ENCODE measurements around the gene DOCK9.

The DOCK9 gene

DNA sequence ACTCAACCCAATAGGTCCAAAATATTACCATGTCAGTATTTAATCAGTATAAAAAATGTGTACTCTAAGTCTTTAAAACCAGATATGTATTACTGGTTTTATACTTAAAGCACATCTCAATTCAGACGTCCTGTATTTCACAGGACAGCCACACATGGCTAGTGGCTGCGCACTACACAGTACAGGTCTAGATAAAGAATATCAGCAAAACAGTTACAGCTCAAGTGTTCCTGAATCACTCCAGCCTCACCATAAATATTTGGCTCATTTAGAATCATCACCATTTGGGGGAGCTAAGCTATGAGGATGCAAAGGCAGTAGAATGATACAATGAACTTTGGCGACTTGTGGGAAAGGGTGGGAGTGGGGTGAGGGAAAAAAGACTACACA lies 89.0 kb downstream of the DOCK9 start:
- Mint-ChIP-seq H3K36me3 (ENCODE audit: low read depth) (peaks cover 56% of the 10 kb centered on the region), H3K4me1 (ENCODE audit: low read depth) (peaks cover 24% of the 10 kb centered on the region), H3K27me3 (no peaks in the 10 kb centered on the region), H3K4me3 (no peak overlapping the region), H3K27ac (no peak overlapping the region), H3K9me3 (no peaks in the 10 kb centered on the region)

DNA sequence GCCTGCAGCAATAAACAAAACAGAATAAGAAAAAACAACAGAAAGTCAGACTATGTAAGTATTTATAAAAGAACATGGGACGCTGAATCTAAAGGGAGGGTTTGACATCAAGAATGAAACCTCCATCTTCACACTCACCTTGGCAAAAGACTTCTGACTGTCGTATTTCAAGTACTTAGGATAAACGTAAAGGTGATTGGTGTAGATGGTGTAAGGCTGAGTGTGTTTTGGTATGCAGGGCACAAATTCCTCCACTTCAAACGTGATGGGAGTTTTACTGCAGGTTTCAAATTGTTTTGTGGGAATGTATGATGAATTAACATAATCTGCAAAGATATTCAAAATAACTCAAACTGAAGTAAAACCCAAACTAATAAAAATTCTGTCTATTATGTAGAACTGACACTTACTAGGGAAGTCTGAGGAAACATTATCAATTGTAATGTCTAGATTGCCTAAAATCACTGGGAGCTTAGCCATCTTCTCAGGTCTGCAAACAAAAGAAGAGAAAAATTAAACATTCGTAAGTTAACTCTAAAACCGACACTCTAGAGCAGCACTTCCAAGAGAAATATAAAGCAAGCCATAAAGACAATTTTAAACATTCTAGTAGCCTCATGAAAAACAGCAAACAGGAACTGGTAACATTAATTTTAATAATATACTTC lies 89.5 kb downstream of the DOCK9 start:
- peaks cover 58% of the 10 kb centered on the region for H3K36me3 Mint-ChIP-seq (ENCODE audit: low read depth)
- no peak overlapping the region for H3K27ac Mint-ChIP-seq
- no peaks in the 10 kb centered on the region for H3K9me3 Mint-ChIP-seq
- no peaks in the 10 kb centered on the region for H3K27me3 Mint-ChIP-seq
- H3K4me1 Mint-ChIP-seq (ENCODE audit: low read depth) = peaks cover 24% of the 10 kb centered on the region
- H3K4me3 Mint-ChIP-seq = no peak overlapping the region

DNA sequence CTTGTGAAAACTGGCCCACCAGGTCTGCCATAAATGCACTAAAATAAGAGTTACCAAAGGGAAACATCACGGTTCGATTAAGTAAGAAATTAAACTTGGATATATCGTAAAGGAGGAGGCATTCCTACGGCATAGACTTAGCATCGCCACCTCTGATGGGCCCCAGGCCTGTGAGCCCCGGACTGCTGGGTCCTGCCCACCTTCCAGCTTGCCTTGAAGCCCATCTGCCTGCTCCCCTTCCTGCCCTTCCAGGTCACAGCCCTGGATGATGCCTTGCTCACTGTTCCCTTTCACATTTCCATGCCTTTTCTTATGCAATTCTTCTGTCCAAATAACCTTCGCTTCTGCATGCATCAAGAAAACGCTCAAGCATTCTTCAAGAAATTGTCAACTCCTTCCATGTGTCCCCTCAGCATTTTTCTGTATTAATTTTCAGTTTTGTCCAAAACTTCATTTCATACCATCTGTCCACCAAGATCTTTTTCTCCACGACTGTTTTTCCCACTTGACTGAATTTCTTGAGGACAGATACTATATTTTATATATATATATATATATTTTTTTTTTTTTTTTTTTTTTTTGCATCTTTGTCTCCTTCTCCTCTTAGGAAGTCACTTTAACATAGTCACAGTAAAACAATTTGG lies 91.2 kb downstream of the DOCK9 start:
- H3K27me3 Mint-ChIP-seq = no peaks in the 10 kb centered on the region
- no peak overlapping the region for H3K27ac Mint-ChIP-seq
- H3K4me1 Mint-ChIP-seq (ENCODE audit: low read depth) = peaks cover 24% of the 10 kb centered on the region
- no peaks in the 10 kb centered on the region for H3K9me3 Mint-ChIP-seq
- H3K36me3 Mint-ChIP-seq (ENCODE audit: low read depth) = peaks cover 61% of the 10 kb centered on the region
- H3K4me3 Mint-ChIP-seq = no peak overlapping the region

DNA sequence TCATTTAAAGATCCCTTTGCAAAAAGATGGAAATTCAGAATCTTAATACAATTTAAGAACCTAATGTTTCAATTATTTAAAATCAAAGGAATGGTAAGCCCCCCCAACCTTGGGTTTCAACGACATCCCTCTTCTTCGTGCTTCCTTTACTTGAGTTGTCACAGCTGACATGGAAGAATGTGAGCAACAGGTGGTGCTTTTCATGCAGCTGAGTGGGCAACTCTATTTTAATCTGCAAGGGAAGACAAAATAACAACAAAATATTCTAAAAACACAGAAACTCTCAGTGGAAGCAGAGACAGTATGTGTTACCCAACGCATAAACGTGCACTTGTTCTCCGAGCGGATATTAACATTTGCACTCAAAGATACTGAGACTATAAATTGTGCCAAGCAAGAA lies 92.3 kb downstream of the DOCK9 start:
- H3K27me3 Mint-ChIP-seq = no peaks in the 10 kb centered on the region
- no peak overlapping the region for H3K4me3 Mint-ChIP-seq
- H3K36me3 Mint-ChIP-seq (ENCODE audit: low read depth) = peaks cover 63% of the 10 kb centered on the region
- H3K27ac Mint-ChIP-seq = no peak overlapping the region
- peaks cover 14% of the 10 kb centered on the region for H3K4me1 Mint-ChIP-seq (ENCODE audit: low read depth)
- no peaks in the 10 kb centered on the region for H3K9me3 Mint-ChIP-seq

DNA sequence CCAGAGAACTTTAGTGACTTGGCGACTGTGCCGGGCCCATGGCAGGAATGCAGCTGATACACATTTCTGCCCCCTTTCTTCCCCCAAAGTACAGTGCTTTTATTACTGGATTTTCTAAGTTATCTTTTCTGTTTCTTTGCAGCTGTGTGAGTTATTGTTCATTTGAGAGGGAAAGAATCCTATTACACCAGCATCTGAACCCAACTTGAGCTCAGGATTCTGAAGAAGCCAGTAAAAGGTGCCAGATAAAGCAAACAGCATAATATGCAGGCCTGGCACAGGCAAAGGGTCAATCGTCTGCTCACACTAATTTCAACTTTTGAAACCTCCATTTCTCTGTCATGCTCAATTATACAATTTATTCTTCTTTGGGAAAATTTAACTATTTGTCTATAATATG lies 93.9 kb downstream of the DOCK9 start:
- Mint-ChIP-seq H3K4me1 (ENCODE audit: low read depth) (no peaks in the 10 kb centered on the region), H3K9me3 (no peaks in the 10 kb centered on the region), H3K27ac (no peak overlapping the region), H3K36me3 (ENCODE audit: low read depth) (peaks cover 75% of the 10 kb centered on the region), H3K27me3 (no peaks in the 10 kb centered on the region), H3K4me3 (no peak overlapping the region)

DNA sequence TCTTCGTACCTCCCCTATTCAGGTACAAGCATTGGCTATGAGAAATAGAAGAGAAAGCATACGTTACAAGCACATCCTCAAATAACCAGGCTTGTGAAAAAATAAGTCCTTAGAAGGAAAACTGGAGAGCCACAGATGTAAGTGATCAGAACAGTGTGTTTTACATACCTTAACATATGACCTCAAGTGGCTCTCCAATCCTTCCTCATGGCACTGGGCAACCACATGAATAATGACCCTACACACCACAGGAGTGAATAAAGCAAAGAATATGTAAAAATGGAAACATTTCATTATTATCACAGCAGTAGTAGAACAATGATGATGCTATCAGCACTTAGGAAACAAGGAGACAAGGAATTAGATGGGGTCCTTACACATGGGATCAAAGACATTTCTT lies 96.5 kb downstream of the DOCK9 start:
- H3K4me3 Mint-ChIP-seq = no peak overlapping the region
- H3K4me1 Mint-ChIP-seq (ENCODE audit: low read depth) = no peaks in the 10 kb centered on the region
- peak overlapping the region; percentile 50 for H3K27ac Mint-ChIP-seq
- no peaks in the 10 kb centered on the region for H3K9me3 Mint-ChIP-seq
- peaks cover 76% of the 10 kb centered on the region for H3K36me3 Mint-ChIP-seq (ENCODE audit: low read depth)
- no peaks in the 10 kb centered on the region for H3K27me3 Mint-ChIP-seq

DNA sequence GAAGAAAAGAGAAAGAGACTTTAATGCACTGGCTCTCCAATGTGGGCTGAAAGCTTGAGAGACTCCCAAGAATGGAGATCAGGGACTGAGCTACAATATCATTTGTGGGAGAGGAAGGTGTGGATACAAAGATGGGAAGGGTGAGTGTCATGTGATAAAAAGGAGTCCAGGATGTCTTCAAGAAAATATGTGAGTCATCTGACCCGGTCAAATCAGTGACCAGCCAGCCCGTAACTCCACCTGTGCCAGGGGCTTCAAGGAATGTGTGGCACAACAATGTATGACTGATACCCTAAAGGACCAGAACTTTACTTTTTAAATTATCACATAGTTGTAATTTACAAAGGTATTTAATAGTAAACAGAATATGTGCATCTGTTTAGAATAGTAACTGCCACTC lies 97.2 kb downstream of the DOCK9 start:
- Mint-ChIP-seq H3K36me3 (ENCODE audit: low read depth) (peaks cover 76% of the 10 kb centered on the region), H3K27ac (no peak overlapping the region), H3K4me1 (ENCODE audit: low read depth) (peaks cover 2% of the 10 kb centered on the region), H3K4me3 (no peak overlapping the region), H3K9me3 (no peaks in the 10 kb centered on the region), H3K27me3 (no peaks in the 10 kb centered on the region)

DNA sequence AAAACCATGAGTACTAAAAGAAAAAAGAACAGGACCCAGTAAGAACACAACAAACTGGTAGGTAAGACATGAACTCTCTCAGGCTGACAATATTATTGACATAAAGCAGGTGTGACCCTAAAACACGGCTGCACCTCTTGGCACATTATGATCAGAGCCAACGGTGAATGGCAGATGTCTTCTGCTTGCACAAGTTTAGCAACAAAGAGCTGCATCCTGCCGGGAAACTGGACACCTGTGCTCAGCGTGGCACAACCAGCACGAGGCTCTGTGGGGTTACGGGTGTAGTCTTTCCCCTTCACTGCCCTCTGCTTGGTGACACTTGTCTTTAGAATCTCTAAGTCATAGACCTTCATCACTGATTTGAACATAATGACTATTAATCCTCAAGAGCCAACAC lies 97.9 kb downstream of the DOCK9 start:
- H3K4me1 Mint-ChIP-seq (ENCODE audit: low read depth) = peaks cover 9% of the 10 kb centered on the region
- no peak overlapping the region for H3K27ac Mint-ChIP-seq

DNA sequence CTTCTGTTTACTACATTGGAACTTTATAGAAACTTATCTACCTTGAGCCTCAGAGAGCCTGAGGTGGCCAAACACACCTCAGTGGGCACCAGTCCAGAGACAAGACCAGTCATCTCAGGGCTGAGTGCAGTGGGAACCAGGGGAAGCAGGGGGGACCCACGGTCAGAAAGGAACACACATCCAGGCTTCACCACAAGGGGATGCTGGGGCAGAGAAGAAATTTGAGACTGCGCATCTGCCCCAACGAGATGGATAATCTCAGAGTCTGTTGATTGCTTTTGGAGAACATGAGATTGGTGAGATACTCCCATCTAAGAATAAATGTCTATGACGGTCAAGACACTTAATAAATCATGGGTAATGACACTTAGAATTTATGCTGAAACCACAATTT lies 98.7 kb downstream of the DOCK9 start:
- Mint-ChIP-seq H3K27me3 (no peaks in the 10 kb centered on the region), H3K9me3 (peaks cover 10% of the 10 kb centered on the region), H3K4me3 (no peak overlapping the region), H3K36me3 (ENCODE audit: low read depth) (peaks cover 82% of the 10 kb centered on the region), H3K4me1 (ENCODE audit: low read depth) (peaks cover 17% of the 10 kb centered on the region), H3K27ac (peak overlapping the region; percentile 27)

More for the DNA sequence above, 97.9 kb downstream of the DOCK9 start:
- Mint-ChIP-seq H3K9me3 (peaks cover 2% of the 10 kb centered on the region), H3K36me3 (ENCODE audit: low read depth) (peaks cover 80% of the 10 kb centered on the region), H3K4me3 (no peak overlapping the region), H3K27me3 (no peaks in the 10 kb centered on the region)

DNA sequence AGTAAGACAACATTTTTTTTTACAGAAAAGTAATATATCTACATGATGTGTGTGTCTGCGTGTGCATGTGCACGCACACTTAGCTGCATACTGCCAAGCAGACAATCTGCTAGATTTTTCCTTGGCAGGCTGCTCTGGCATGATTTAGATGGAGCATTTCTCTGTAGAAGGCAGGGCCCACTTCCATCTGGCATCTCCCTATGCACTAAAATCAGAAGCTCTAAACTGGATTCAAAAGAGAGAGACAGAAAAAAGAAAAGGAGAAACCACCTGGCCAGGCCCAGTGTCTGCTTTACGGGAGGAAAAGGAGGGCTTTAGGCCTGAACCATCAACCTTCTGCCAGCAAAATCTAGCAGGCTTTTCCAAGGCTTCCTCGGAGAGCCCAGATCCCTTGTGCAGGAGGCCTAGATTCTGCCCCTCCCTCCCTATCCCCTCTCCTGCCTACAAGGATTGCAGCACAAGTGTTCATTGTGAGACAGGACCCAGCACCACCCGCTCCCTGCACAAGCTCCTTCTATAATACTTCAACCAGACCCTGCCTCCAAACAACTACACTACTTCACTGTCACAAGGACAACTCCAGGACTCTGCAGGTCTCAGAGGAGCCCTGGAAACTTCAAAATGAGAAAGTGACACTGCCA lies 99.3 kb downstream of the DOCK9 start:
- Mint-ChIP-seq H3K4me1 (ENCODE audit: low read depth) (peaks cover 21% of the 10 kb centered on the region), H3K36me3 (ENCODE audit: low read depth) (peaks cover 82% of the 10 kb centered on the region), H3K4me3 (no peak overlapping the region), H3K9me3 (peaks cover 11% of the 10 kb centered on the region), H3K27ac (peak overlapping the region; percentile 27), H3K27me3 (no peaks in the 10 kb centered on the region)

DNA sequence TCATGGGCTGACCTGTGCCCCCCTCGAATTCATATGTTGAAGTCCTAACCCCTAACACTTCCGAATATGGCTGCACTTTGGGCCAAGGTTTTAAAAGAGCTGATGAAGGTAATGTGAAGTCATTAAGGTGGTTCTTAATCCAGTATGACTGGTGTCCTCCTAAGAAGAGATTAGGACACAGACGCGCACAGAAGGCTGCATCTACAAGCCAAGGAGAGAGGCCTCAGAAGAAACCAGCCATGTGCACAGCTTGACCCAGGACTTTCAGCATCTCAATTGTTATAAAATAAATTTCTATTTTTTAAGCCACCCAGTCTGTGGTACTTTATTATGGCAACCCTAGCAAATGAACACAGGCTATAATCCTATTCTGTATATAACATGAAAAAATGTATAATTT lies 99.9 kb downstream of the DOCK9 start:
- peaks cover 88% of the 10 kb centered on the region for H3K36me3 Mint-ChIP-seq (ENCODE audit: low read depth)
- peaks cover 21% of the 10 kb centered on the region for H3K4me1 Mint-ChIP-seq (ENCODE audit: low read depth)
- no peaks in the 10 kb centered on the region for H3K27me3 Mint-ChIP-seq
- no peak overlapping the region for H3K4me3 Mint-ChIP-seq
- H3K27ac Mint-ChIP-seq = no peak overlapping the region
- peaks cover 16% of the 10 kb centered on the region for H3K9me3 Mint-ChIP-seq

DNA sequence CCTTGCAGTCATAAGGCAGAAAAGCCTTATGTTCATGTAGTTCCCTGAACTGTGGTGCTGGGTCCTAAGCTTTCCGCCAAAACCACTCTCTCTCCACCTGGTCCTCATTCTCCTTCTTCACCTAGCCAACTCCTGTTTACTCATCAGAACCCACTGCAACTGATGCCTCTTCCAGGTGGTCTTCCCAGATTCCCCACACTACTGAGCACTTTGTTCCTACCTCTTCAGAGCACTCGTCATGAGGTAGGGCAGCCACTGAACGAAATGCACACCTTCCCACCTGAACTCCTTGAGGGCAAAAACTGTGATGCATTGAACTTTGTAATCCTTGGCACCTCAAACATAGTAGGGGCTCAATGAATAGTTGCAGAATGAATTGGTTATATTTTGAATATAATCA lies 100.4 kb downstream of the DOCK9 start:
- no peak overlapping the region for H3K4me3 Mint-ChIP-seq
- H3K4me1 Mint-ChIP-seq (ENCODE audit: low read depth) = peaks cover 21% of the 10 kb centered on the region
- no peaks in the 10 kb centered on the region for H3K27me3 Mint-ChIP-seq
- peaks cover 17% of the 10 kb centered on the region for H3K9me3 Mint-ChIP-seq
- peaks cover 88% of the 10 kb centered on the region for H3K36me3 Mint-ChIP-seq (ENCODE audit: low read depth)
- no peak overlapping the region for H3K27ac Mint-ChIP-seq

DNA sequence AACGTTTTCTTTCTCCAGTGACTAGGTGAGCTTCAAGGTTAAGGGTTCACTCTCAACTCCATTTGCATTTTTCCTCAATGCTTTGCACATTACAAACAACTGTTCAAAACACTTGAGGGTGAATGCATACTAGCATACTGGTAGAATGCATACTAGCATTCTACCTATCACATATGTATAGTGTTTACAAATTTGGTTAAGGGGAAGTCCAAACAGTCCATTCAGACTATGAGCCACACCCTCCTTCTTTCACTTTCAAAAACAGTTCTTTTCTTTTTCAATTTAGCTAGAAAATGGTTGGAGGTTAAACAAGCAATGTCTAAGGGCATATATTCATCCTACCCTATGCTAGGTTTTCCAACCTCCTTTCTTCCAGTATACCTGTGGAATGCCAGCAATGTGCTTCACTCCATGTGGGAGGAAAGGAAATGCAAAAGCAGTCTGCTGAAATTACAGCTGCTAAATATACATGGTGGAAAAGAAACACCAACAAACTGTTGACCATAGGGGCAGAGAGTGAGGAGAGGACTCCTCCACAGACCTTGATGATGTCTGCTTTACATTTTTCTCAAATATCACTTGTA lies 102.6 kb downstream of the DOCK9 start:
- H3K36me3 Mint-ChIP-seq (ENCODE audit: low read depth) = peaks cover 84% of the 10 kb centered on the region
- no peaks in the 10 kb centered on the region for H3K27me3 Mint-ChIP-seq
- peaks cover 17% of the 10 kb centered on the region for H3K9me3 Mint-ChIP-seq
- peaks cover 21% of the 10 kb centered on the region for H3K4me1 Mint-ChIP-seq (ENCODE audit: low read depth)
- no peak overlapping the region for H3K27ac Mint-ChIP-seq
- H3K4me3 Mint-ChIP-seq = no peak overlapping the region

DNA sequence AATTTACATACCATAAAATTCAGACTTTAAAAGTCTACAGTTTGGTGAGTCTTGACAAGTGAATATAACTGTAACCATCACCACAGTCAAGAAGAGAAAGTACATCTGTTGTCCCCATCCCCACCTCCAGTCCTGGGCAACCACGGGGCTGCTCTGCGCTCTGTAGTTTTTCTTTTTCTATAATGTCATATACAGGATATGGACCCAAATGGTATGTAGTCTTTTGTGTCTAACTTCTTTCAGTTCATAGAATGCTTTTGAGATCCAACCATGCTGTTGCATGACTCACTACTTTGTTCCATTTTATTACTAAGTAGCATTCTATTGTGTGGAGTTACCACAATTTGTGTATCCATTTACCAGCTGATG lies 103.9 kb downstream of the DOCK9 start:
- Mint-ChIP-seq H3K9me3 (peaks cover 17% of the 10 kb centered on the region), H3K36me3 (ENCODE audit: low read depth) (peaks cover 81% of the 10 kb centered on the region), H3K27ac (peak overlapping the region; percentile 43), H3K27me3 (no peaks in the 10 kb centered on the region), H3K4me3 (no peak overlapping the region), H3K4me1 (ENCODE audit: low read depth) (peaks cover 21% of the 10 kb centered on the region)

DNA sequence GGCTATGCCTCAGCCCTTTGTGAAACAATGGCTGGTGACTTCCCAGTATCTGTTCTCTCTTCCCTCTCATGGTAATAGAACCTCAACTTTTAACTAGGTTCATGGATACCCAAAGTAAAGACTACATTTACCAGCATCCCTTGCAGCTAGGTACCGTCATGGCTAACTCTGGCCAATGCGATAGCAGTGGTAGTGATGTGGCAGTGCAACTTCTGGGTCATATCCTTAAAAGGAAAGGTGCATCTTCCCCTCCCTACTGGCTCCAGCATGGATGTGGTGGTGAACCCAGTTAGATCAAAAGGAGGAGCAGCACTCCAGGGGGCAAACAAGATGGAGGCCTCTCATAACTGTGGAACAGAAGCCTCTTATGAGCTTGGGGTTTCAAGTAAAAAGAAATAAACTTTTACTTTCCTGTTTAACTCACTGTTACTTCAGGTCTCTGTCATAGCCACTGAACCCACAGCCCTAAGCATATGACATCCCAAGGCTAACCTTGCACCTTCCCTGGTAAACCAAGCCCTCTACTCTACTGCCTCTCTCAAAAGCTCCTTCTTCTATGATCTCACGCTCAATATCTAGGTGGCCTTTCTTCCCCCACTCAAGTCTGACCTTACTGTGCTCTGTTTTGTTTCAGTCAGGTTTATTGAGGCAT lies 104.4 kb downstream of the DOCK9 start:
- H3K27ac Mint-ChIP-seq = no peak overlapping the region
- peaks cover 21% of the 10 kb centered on the region for H3K4me1 Mint-ChIP-seq (ENCODE audit: low read depth)
- no peak overlapping the region for H3K4me3 Mint-ChIP-seq
- H3K27me3 Mint-ChIP-seq = no peaks in the 10 kb centered on the region
- H3K36me3 Mint-ChIP-seq (ENCODE audit: low read depth) = peaks cover 79% of the 10 kb centered on the region
- H3K9me3 Mint-ChIP-seq = peaks cover 17% of the 10 kb centered on the region

All from stimulated activated naive CD8-positive, alpha-beta T cell treated with anti-CD3 and anti-CD28 coated beads, Interleukin-15, Interleukin-2, amounts not matched to agents 100 ng/mL and 50 ng/mL, for 24 hours (primary cell).